Measurements from ENCODE around the gene TEKT4.
"Not testable (repeated sequence)": the region's sequence is repeated elsewhere in the genome, so short reads cannot be mapped to it uniquely, and the experiment has no call there.

The TEKT4 gene

DNA sequence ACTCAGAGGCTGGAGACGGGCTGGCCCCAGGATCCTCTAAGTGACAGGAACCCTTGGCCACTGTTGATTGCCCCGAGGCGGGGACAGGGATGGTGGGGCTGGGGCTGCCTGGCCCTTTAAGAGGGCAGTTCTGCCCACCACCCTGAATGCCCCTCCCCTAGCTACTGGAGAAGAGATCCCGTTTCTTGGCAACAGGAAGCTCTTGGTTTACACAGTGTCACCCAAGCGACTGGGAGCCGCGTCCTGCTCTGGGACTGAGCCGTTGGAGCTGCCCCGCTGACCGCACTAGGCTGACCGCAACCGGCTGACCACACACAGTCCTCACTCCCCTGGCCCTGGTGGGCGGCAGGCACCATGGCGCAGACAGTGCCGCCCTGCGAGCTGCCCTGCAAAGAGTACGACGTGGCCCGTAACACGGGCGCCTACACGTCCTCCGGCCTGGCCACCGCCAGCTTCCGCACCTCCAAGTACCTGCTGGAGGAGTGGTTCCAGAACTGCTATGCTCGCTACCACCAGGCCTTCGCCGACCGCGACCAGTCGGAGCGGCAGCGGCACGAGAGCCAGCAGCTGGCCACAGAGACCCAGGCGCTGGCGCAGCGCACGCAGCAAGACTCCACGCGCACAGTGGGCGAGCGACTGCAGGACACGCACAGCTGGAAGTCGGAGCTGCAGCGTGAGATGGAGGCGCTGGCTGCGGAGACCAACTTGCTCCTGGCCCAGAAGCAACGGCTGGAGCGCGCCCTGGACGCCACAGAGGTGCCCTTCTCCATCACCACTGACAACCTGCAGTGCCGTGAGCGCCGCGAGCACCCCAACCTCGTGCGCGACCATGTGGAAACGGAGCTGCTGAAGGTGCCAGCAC, at the start of gene TEKT4:
TEKT4 (plus strand) TSS at position 205 of the 862 bp plus-strand sequence; CDS start at position 355, 150 bp downstream.
- DNase-seq (ENCODE audit: low spot score): no peak
- TF ChIP-seq, protein P1, sequence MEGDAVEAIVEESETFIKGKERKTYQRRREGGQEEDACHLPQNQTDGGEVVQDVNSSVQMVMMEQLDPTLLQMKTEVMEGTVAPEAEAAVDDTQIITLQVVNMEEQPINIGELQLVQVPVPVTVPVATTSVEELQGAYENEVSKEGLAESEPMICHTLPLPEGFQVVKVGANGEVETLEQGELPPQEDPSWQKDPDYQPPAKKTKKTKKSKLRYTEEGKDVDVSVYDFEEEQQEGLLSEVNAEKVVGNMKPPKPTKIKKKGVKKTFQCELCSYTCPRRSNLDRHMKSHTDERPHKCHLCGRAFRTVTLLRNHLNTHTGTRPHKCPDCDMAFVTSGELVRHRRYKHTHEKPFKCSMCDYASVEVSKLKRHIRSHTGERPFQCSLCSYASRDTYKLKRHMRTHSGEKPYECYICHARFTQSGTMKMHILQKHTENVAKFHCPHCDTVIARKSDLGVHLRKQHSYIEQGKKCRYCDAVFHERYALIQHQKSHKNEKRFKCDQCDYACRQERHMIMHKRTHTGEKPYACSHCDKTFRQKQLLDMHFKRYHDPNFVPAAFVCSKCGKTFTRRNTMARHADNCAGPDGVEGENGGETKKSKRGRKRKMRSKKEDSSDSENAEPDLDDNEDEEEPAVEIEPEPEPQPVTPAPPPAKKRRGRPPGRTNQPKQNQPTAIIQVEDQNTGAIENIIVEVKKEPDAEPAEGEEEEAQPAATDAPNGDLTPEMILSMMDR (IDR thresholded peaks at IDR 0.05; ENCODE audit: extremely low read depth, missing control alignments): no peak

DNA sequence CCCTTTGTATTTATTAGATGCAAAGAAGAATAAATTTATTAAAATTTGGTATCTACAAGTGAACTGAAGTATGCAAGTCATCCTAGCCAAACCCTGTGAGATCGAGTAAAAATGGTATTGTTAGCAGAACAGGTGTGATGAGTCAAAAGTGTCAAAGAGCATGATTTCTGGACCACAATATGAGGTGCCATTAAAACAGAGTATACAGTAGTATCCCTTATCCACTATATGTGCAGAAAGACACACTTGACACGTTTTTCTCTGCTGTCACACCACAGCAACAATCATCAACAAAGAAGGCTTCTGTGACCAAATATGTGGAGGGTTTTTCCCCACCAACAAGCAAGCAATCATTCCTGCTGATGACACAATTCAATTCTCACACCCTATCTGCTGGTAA, 32.0 kb upstream of the TEKT4 start:
- DNase-seq (ENCODE audit: low spot score): not testable (repeated sequence)

DNA sequence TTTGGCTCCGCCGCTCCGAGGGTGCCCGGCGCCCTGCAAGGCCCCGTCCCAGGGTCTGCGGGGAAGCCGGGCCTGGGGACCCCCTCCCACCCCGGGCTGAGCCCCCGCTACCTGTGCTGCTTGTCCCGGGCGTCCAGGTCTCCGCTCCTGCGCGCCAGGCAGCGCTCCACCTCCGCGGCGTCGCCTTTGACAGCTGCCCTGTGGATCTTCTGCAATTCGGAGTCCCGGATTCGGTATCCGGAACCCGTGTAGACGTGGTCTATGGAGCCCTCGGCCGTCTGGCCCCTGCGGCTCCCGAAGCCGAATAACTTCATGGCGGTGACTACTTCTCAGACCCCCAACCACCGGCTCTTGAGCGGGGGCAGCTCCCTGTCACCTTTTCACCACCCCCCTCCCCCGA, 14.4 kb upstream of the TEKT4 start:
- not testable (repeated sequence) for DNase-seq (ENCODE audit: low spot score)

DNA sequence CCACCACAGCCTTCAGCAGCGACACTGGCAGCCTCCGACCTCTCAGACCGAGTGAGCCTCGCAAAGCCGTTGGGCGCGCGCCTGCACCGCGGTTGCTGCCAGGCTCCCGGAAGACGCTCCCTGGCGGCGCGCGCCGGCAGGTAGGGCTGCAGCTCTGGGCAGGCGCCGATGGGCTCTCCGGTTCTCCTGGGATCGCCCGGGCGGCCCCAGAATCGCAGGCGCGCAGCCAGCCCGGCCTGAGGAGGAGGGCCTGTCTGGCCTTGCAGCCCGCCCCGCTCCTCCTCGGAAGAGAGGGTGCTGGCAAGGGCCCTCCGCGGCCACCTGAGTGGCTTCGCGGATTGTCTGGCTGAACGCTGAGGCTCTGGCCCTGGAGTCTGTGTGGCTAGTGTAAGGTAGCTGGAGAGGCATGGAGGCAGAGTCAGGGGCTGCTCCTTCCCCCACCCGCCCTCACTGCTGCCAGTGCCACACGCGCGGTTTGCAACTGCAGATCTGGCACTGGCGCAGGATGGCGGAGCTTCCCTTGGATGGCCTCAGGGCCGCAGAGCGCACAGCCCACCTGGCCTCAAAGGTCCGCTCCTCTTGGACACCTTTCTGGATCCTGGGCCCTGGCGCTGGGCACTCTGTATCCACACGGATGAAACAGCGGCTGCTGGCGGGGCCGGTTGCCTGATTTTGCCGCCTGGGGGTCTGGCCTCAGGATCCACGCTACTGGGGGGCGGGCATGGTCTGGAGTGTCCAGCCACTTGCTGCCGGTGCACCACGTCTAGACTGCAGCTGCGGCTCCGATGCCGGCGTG, 13.7 kb upstream of the TEKT4 start:
- DNase-seq (ENCODE audit: low spot score): not testable (repeated sequence)

- DNase-seq (ENCODE audit: low spot score): not testable (repeated sequence)
Observed at GRCh38 chr2:94858163-94858888, 12.9 kb upstream of the TEKT4 start.

- no peak for DNase-seq (ENCODE audit: low spot score)
- TF ChIP-seq, protein P1 (IDR thresholded peaks at IDR 0.05; ENCODE audit: extremely low read depth, missing control alignments): no peak
Observed at GRCh38 chr2:94861308-94862152, 9.7 kb upstream of the TEKT4 start.

DNA sequence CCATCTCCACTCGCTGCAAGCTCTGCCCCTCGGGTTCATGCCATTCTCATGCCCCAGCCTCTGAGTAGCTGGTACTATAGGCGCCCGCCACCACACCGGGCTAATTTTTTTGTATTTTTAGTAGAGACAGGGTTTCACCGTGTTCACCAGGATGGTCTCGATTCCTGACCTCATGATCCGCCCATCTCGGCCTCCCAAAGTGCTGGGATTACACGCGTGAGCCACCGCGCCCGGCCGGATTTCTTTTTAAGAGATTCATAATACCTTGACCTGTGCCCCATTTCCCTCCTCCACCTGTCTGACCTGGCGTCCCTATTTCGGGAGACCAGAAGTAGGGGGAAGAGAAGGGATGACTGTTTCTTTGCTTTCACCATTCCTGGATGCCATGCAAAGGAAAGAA, 8.3 kb upstream of the TEKT4 start:
- DNase-seq (ENCODE audit: low spot score): not testable (repeated sequence)

DNA sequence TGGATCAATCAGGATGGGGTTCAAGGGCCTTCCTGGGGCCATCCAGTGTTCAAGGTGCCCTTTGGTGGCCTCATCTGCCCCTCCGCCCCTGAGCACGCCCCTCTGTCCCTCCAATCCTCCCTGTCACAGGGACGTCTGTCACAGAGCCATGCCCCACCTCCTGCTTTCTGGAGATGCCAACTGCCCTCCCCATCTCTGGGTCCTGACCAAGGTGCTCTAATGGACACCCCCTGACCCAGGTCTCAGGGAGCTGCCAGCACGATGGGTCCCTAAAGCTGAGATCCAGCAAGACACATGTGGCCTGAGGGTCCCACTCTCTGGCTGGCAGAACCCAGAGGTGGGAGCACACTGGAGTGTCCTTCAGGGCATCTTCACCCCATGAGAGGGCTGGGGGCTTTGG, 2.1 kb upstream of the TEKT4 start:
- TF ChIP-seq, protein P1 (IDR thresholded peaks at IDR 0.05; ENCODE audit: extremely low read depth, missing control alignments): no peak
- no peak for DNase-seq (ENCODE audit: low spot score)

GRCh38 chr2:94869552-94870439, 1.4 kb upstream of the TEKT4 start:
- TF ChIP-seq, protein P1 (IDR thresholded peaks at IDR 0.05; ENCODE audit: extremely low read depth, missing control alignments): no peak
- DNase-seq (ENCODE audit: low spot score): no peak
